Measurements from ENCODE around the gene PDE11A.

PDE11A gene

GRCh38 chr2:177692783-177693269, 379.8 kb downstream of the PDE11A start:
- DNase-seq (ENCODE audit: low read depth): no peak

DNA sequence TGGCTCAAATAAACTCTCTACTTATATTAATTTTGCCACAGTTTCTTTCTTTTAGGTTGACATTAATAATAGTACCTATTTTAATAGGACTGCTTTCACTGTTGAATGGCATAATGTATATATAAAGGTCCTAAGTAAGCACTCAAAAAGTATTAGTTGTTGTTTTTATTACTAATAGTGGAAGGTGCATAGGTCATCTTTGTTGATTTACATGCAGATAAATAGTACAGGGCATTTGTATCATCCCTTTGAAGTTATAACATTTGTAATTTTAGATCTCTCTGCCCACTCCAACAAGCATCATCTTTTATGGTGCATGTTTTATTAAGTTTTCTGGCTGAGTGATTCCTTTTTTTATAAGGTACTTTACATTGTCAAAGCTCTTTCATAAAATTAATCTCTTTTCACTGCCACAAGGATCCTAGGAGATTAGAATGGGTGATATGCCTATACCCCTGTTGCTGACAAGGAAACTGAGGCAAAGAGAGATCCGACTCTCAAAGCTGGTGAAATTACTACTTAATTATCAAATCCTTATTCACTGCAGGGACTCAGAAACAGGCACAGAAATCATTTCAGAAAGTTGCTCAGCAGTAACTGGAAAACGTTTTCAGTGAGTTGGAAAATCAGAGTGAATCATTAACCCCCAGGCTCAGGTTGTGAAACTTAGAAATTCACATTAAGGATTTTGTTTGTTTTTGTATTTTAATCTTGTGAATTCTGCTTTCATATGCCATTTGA, 380.4 kb downstream of the PDE11A start:
- DNase-seq (ENCODE audit: low read depth): no peak

DNA sequence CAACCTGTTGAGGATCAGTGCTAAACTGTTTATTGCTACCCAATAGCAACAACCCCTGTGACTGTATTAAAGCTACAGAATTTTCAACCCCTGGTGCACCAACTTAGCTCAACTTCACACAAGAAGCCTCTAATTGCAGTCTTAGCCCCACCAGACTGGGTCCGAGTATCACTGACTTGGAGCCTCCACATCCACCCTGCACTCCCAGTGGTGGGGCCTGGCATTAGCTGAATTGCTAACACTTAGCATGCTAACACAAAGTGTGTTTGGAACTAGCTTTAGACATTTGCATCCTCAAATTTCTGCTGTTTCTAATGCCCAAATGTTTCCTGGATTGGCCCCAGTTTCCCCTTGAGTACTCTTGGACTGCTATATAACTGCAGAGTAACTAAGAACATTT, 381.4 kb downstream of the PDE11A start:
- no peak for DNase-seq (ENCODE audit: low read depth)

GRCh38 chr2:177689623-177690022, 383.0 kb downstream of the PDE11A start:
- DNase-seq (ENCODE audit: low read depth): peak; percentile 52

DNA sequence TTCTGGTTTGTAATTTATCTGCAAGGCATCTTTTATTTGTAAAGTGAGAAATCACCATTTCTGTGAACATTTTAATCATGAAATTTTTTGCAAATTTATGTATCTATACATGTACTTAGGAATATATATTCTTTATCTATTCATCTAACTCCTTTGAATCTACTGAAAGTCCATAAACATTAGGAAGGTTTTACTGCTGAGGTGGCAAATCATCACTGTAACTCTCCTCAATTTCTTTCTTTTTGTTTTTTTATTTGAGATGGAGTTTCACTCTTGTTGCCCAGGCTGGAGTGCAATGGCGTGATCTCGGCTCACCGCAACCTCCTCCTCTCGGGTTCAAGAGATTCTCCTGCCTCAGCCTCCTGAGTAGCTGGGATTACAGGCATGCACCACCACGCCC, 383.7 kb downstream of the PDE11A start:
- DNase-seq (ENCODE audit: low read depth): no peak

DNA sequence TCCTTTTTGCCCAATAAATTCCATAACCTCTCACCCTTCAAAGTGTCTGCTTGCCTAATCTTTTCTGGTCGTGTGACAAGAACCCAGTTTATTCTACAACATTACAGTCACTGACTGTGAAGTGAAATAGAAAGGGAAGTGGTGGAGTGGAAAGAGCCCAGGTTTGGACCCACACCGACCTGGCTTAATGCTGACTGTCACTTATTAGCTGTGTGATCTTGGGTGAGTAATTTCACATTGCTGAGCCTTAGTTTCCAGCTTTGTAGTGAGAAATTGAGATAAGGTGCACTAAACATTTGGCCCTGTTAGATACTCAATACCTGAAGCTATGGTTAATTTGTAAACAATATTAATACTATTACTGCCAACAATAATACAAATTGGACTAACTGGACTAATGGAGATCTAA, 388.9 kb downstream of the PDE11A start:
- DNase-seq (ENCODE audit: low read depth): no peak

DNA sequence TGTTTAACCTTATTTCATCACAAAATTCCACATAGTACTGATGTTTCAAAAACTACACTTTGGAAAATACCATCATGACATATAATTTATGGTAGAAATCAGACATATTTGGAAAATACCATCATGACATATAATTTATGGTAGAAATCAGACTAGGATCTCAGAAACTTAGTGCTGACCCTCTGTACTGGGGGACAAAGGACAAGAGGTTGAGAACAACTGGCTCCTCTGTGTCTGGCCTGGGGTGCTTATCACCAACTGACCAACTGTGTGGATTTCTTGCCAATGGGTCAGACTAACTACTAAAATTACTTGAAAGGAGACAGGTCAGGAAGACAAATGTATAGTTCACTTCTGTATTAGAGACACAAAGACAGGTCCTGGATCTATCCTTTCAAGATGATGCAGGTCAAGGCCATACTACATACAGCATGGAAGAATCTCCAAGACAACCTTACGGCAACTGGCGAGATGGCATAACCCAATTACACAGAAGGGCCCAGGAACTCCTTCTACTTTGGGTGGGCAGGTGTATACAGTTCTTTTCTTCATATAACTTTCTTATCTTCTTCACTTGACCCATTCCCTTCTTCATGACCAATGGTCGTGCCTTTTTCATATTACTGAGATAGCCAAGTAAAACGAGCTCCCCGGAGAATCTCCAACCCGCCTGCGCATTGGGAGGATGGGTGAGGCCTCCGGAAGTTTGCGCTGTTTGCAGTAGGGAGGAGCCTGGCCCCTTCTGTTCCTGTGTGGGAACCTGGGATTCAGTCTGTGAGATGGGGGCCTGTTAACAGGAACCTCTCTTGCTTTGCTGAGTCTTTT, 389.5 kb downstream of the PDE11A start:
- no peak for DNase-seq (ENCODE audit: low read depth)

- DNase-seq (ENCODE audit: low read depth): no peak
Measured at GRCh38 chr2:177682006-177682405, 390.6 kb downstream of the PDE11A start.

GRCh38 chr2:177680866-177681712, 391.5 kb downstream of the PDE11A start:
- DNase-seq (ENCODE audit: low read depth): no peak

DNA sequence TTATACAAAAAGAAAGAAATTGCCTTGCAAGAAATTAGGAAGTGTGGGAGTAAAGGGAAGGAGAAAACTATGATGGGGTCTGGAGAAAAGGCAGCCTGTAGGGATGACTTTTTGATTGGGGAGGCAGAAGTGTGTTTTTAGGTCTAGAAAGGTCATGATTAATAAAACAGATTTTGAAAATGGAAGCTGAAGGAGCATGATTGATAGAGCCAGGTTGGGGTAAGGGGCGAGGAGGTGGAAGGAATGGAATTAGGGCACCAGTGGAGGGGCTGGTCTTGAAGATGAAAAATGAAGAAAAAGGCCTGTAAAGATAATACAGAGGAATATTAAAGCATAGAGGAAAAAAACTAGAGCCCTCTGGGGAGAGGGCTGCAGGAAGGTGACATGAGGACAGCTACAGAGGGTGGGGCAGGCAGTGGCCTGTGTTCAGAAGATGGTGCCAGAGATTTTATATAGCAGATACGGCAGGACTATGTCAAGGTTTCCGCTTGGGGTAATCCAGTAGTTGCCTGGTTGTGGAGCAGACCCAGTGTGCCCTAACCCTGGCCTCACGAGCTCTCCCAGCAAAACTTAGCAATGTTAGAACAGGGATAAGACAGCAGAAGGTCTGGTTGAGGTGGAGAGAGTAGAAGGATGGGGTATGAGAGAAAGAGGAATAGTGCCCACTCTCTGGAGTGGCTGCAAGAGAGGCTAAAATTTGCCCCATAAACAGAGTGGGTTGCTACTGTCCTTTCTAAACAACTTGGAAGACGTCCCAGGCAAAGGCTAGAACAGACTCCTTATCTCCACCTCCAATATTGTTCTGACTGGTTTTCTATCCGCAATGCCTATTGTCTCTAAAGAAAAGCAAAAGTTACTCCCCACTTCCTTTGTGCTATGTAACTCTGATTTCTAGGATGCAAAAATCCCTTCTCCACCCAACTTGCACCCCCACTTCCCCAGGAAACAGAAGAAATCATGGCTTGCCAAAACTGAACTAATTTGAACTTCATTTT, 392.7 kb downstream of the PDE11A start:
- DNase-seq (ENCODE audit: low read depth): peak; percentile 22

GRCh38 chr2:177678939-177679338, 393.6 kb downstream of the PDE11A start:
- no peak for DNase-seq (ENCODE audit: low read depth)

DNA sequence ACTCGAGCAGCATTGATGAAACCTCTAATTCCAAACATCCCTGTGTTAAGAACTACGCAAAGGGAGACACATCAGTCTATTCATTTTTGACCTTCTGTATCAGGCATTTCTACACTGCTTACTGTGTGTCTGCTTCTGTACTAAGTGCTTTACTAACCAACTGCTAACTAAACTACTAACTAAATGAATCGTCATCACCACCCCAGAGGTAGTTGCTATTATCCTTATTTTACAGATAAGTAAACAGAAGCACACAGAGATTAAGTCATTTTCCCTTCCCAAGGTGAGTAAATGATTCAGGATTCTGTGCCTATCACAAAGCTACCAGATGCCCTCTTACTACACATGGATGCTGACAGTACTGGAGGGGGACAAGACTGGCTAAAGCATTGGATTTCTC, 395.9 kb downstream of the PDE11A start:
- DNase-seq (ENCODE audit: low read depth): no peak

DNA sequence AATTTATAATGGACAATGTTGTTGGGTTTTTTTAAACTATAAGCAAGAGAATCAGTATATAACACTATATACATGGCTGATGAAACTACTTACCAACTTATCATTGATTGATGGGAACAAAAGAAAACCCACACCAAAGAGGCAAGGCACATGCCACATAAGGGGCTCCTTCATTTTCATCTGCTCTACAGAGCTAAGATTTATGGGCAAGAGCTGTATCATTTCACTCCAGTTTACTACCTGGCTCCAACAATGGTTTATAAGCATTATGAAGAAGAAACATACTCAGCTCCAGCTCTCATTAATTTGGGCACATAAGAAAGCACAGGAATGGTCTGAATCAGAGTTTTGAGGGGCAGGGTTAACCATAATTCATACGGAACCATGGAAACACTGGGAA, 396.8 kb downstream of the PDE11A start:
- DNase-seq (ENCODE audit: low read depth): no peak

GRCh38 chr2:177675350-177675821, 397.2 kb downstream of the PDE11A start:
- no peak for DNase-seq (ENCODE audit: low read depth)

GRCh38 chr2:177673602-177674595, 398.7 kb downstream of the PDE11A start:
- no peak for DNase-seq (ENCODE audit: low read depth)

GRCh38 chr2:177671662-177672061, 400.9 kb downstream of the PDE11A start:
- no peak for DNase-seq (ENCODE audit: low read depth)

- no peak for DNase-seq (ENCODE audit: low read depth)
Measured at GRCh38 chr2:177670791-177671535, 401.6 kb downstream of the PDE11A start.

DNA sequence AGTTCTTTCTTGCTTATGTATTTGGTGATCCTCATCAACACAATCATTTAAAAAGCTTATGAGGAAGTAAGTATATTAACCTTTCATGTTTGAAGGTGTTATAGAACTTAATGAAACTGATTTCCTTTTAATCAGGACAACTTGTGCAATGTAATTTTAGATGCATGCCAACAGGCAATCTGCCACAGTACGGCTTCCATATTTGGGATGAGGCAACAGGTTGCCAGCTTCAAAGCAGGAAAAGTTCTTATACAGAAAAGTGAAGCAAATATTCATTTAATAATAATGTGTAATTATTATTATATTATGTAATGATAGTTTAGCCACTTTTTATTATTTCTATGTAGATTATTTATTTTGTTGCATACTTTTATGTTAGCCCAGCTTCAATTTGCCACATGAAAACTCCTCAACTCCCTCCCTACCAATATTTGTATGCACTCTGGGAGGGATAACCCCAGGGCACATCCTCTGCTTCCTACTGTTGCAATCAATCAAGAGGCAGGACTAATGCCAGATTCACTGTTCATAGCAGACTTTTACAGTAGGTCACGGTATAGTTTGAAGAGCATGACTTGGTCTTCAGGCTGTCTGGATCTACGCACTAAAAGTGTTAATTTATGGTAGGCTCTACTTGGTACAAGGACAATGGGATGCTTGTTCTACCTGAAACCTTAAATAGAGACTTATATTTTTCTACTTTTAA, 402.8 kb downstream of the PDE11A start:
- no peak for DNase-seq (ENCODE audit: low read depth)

Measured in CMK (cell line).